NCI-H1436 treated with DMSO at 0.1 percent for 48 hours (cell line): ENCODE results near the gene HSBP1L1.
"Not testable (repeated sequence)": the region's sequence is repeated elsewhere in the genome, so short reads cannot be mapped to it uniquely, and the experiment has no call there.

Experiments used
- DNase-seq: peaks from one replicate; lab custom pipeline; 2025; lab: John Stamatoyannopoulos, UW

HSBP1L1 gene

DNA sequence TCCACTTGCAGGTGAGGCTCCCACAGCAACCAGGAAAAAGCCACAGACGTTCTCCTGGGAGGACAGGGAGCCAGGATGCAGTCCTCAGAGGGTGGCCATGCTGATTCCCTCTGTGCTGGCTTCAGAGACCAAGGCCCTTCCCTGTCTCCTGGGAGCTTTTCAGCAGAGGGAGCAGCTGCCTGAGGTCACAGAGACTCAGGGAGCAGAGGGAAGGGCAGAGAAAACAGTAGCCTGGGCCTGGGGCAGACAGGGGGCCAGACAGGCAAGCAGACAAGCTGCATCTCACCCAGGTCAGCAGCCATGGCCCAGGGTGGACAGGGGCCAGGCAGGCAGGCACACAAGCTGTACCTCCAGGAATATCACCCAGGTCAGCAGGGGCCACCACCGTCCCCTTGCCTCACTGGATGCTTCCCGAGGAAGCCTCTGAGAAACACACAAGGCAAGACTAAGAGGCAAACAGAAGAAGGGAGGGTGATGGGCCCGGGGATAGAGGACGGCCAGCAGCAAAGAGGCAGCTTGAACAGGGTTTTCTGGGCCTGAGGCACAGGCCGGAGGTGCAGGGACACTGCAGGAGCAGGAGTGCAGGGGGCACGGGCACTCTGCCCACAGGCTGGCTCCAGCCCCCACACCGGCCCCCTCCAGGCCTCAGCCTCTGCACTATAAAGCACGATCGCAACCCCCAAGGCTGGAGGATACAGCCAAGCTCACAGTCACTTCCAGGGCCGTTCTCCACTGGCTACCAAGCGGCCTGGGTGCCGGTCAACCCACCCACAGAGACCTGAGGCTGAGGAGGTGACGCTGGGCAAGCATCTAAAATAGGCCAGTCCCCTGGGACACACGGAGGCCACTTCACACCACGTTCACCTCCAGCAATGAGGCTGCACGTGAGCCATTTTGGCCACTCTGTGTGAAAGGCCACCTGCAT lies 19.1 kb upstream of the HSBP1L1 start:
- no peak for DNase-seq

DNA sequence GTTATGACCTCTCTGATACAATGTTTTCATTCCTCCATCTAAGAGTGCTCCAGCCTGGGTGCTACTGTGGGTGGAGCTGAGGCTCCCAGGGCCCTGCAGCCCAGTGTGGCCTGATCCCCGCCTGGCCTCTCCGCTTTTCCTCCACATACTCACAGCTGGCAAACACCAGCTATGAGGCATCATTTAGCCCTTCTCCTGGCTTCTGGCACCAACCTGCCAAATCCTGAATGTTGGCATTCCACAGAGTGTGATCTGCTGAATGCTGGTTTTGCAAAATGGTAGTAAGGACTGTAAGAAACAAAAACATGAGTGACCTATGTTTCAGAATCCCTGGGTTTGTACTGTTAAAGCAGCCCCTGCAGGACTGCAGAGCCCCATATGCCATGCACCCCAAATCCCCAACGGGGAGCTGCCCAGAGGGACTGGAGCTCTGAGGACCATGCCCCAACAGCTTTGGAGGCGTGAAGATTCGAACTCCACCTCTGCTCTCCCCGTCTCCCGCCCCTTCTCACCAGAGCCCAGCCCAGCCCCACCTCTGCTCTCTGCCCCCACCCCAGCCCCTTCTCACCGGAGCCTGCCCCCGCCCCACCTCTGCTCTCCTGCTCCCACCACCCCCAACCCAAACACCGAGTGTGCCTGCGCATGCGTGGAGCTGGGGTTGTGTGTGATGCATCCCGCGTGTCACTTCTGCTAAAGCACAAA lies 17.2 kb upstream of the HSBP1L1 start:
- no peak for DNase-seq

DNA sequence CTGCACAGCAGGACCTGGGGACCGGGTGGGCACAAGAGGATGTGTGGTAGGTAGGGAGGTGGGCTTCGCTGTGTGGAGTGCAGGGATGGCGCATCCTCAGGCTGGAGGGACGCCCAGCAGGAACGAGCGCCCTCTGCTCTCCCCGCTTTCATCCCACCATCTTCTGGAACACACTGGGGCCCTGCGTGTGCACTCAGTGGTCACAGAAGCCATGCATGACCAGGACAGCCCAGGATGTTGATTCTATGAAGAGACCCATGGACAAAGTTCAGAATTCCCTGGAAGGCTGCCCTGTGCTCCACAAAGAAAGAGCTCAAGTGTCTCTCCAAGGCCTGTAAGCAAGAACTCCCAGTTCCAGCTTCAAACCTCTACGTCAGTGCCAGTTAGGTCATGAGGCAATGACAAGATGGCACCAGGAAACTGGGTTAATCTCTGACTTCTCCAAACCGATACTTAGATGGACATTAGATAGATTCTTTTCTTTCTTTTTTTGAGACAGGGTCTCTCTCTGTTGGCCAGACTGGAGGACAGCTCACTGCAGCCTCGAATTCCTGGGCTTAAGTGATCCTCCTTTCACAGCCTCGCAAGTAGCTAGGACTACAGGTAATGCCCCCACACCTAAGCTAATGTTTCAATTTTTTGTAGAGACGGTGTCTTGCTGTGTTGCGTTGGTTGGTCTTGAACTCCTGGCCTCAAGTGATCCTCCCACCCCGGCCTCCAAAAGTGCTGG lies 16.4 kb upstream of the HSBP1L1 start:
- no peak for DNase-seq

DNA sequence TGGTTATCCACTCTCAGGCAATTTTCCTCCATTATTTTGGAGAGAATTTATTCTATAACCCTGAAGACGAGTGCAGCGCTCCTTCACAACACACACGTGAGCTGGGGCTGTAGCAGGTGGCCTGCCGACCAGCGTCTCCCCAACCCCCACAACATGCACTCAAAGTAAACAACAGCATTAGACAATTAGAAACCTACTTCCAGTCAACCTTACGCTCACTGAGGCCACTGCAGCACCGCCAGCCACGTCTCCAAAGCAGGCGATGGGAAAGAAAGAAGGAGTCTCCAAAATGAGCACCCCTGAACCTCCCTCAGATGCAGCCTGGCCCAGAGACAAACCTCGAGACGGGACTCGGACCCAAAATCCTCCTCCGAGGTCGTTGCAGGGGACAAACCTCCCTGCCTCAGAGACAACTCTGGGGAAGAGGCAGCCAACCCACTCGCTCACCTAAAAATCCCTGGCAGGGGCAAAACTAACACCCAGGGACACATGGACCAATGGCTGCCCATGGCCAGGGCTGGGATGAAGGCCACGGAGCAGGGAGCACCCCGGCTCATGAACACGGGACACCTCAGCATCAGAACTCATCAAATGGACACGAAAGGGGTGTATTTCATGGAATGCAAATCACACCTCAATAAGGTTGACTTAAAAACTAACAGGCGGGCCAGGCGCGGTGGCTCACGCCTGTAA lies 15.6 kb upstream of the HSBP1L1 start:
- no peak for DNase-seq

DNA sequence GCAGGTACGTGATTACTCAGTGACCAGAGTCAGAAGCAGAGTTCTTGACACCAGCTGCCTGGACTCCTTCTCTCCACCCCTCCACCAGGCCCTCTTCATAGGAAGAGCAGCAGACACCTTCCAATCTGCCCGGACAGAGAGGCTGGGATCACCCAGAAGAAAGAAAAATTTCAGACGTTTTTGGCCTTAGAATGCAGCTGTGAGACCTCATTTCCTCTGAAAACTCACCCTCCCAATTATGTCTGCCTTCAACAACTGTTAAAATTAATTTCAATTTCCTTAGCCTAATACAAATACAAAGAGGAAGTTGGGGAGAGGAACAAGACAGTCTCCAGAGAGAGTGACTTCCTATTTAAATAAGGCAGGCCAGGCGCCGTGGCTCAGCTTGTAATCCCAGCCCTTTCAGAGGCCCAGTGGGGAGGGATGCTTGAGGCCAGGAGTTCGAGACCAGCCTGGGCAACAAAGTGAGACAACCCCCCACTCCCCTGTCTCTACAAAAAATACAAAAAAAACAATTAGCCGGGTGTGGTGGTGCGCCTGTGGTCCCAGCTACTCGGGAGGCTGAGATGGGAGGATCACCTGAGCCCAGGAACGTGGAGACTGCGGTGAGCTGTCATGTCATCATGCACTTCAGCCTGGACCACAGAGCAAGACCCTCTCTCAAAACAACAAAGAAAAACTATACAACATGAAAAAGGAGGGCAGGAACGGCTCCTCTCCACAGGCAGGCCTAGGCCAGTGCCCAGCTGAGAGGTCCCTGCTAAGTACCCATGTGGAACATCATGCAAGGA lies 14.6 kb upstream of the HSBP1L1 start:
- DNase-seq = no peak

DNA sequence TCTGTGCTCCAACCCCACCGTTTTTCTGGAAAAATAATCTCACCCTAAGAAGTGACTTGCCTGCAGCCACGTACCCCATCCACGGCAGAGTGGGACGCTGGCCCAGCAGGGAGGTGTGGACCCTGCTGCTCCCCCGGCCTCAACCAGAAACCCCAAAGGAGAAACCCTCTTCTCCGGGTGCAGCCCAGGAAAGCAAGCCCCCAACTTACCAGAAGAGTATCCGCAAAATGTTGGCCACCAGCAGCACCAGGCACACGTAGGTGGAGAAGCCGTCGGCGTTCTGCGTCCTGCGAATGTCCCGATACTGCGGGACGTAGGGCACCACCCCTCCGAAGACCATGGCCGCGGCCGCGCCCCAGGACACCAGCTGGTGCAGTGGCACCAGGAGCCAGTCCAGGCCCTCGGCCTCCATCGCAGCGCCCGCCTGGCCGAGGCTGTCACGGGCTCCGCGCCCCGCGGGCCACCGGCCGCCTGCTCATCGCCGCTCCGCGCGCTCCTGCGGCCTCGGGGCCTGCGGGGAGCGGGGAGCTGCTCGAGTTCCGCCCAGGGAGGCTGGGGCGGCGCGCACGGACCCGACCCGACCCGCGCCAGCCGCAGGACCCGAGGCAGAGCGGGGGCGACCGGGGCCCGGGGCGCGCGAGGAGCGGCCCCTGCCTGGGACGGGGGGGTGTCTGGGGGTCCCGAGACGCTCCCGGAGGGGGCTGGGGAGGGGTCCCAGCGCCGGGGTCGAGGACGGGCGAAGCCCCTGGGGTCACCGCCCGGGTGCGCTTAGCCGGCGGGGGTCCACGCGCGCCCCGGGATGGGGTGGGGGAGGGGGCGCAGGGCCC lies 13.7 kb upstream of the HSBP1L1 start:
- DNase-seq = no peak

DNA sequence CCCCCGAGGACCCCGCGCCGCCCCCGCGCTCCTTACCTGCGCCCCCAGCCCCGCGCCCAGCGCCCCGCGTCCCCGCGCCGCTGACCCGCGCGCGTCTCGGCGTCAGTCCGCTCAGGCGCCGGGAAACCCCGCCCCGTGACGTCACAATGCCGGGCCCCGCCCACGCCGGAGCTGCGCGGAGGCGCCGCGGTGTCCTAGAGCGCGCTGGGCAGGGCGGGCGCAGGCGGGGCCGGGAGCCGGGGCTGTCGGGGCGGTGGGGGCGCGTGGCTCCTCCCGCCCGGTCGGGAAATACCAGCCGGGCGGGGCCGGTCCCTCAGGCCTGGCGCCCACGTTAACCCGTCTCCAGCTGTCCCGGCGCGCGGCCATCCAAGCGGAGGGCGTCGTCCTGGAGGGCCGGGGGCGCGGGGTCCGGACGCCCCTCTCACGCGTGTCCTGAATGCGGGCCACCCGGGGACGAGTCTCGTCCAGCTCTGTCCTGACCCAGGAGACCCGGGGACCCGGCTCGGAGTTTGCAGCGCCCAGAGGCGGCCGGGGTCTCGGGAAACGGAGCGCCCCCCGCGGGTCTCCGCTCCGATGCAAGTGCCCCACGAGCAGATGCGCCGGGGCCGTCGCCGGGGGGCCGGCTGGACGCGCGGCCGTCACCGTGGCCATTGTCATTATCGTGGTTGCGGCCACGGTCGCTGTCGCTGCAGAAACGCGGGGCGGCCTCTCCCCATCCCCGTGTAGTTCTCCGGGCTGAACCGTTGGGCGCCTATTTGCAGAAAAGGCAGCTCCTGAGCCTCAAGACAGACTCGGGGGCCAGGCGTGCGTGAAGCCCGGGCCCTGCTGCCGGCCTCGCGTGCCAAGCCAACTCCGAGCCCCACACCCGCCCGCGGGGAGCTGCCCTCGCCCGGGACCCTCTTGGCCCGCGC lies 12.6 kb upstream of the HSBP1L1 start, which contains the start of gene SLC66A2:
Gene SLC66A2 (minus strand): TSS at position 109 of the 911 bp plus-strand sequence. CDS start 727 bp downstream, outside the sequence.
- no peak for DNase-seq

DNA sequence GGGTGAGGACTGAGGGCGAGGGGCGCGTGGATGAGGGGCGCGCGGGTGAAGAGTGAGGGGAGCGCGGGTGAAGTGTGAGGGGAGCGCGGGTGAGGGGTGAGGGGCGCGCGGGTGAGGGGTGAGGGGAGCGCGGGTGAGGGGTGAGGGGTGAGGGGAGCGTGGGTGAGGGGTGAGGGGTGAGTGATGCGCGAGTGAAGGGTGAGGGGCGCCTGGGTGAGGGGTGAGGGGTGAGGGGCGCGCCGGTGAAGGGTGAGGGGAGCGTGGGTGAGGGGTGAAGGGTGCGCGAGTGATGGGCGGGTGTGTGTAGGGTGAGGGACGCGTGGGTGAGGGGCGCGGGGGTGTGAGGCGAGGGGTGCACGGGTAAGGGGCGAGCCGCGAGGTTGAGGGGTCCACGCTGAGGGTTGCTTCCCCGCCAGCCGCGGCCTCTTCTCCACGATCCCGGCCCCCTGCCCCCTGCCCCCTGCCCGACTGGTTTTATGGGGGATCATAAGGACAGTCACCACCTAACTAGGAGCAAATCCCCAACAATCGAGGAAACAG lies 11.9 kb upstream of the HSBP1L1 start:
- DNase-seq = no peak

DNA sequence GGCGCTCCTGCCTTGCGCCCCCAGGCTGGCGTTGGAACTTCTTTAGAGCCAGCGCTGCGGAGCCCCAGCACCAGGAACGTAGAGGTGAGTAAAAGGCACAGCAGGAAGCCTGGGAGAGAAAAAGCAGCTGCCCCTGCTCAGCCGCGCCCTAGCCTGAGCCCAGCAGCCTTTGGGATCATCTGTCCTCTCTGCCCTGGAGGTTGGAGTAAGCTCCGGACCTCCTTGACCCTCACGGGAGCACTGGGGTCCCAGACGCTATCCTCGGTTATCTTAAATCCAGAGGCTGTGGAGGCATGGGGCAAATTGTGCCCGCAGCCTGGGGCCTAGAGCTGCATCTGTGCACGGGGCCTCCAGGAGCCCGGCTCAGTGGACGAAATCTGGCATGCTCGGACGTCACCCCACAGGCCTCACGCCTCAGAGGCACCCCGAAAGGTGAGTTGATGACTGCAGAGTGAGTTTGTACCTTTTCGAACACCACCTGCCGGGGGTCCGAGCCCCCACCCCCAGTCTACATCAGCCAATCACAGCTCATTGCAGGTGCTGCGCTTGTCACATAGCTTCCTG lies 11.4 kb upstream of the HSBP1L1 start:
- no peak for DNase-seq

DNA sequence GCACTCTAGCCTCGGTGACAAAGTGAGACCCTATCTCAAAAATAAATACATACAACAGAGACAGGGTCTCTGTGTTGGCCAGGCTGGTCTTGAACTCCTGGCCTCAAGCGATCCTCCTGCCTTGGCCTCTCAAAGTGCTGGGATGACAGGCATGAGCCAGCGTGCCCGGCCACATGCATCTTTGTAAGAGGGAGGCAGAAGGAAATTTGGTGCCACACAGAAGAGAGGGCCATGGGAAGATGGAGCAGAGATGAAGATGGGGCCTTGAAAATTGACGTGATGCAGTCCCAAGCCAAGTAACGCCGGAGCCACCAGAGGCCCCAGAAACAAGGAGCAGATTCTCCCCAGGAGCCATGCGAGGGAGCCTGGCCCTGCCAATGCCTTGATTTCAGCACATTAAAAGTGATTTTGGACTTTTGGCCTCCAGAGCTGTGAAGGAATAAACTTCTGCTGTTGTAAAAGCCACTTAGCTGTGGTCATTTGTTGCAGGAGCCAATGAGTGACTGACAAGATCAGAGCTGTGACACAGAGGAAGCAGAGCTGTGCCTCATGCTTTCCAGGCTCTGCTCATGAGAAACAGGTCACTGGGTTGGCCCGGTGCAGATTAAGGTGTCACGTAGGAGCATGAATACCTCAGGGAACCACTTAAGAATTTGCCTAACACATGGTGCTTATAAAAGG lies 10.3 kb upstream of the HSBP1L1 start:
- DNase-seq = peak; percentile 20

DNA sequence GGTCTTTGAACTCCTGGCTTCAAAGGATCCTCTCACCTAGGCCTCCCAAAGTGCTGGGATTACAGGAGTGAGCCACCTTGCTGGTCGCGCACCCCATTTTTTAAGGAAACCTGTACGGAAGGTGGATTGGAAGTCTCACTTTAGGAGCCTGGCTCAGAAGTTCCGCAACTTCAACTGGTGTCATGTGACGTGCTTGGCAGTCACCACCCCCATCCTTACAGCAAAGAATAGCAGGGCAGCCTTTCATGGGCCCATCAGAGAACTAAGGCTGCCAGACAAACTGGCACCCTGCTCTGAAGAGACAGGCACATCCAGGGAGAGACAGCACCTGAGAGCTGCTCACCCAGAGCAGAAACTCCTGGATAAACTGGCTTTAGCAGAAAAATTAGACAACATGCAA lies 9.7 kb upstream of the HSBP1L1 start:
- no peak for DNase-seq

DNA sequence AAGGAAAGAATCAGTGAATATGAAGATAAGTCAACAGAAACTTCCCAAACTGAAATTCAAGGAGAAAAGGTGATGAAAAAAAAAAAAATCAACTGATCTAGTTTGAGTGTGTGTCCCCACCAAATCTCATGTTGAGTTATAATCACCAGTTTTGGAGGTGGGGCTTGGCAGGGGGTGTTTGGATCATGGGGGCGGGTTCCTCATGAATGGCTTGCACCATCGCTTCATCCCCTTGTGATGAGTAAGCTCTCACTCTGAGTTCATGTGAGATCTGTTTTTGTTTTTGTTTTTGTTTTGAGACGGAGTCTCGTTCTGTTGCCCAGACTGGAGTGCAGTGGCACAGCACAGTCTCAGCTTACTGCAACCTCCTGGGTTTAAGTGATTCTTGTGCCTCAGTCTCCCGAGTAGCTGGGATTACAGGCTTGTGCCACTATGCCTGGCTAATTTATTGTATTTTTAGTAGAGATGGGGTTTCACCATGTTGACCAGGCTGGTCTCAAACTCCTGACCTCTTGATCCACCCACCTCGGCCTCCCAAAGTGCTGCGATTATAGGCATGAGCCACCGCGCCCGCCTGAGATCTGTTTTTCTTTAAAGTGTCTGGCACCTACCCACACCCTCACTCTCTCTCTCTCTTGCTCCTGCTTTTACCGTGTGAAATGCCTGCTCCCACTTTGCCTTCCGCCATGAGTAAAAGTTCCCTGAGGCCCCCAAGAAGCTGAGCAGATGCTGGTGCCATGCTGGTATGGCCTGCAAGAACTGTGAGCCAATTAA lies 9.0 kb upstream of the HSBP1L1 start:
- DNase-seq = no peak

DNA sequence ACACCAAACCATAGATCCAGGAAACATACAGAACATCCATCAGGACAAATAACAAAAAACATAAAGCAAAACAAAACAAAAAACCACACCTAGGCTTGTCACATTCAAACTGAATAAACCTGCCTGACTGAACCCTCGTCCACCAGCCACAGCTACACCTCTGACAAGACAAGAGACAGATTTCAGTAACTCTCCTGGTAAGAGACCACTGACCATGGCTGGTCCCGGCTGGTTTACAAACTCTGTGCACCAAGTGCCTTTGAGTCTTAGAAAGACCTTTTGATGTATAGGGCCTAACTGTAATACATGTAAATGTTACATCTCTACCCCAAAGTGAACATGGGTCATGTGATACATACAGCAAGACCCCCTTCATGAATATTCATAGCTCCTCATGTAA lies 8.2 kb upstream of the HSBP1L1 start:
- DNase-seq = no peak

DNA sequence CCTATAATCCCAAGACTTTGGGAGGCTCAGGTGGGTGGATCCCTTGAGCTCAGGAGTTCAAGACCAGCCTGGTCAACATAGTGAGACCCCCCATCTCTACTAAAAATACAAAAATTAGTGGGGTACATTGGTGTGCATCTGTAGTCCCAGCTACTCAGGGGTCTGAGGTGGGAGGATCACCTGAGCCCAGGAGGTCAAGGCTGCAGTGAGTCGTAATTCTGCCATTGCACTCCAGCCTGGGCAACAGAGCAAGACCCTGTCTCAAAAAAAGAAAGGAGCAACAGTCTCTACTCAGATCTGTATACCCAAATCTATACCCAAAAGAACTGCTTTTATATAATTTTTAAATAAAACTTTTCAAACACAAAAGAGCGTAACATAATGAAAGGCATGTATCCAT lies 5.5 kb upstream of the HSBP1L1 start:
- DNase-seq = no peak

DNA sequence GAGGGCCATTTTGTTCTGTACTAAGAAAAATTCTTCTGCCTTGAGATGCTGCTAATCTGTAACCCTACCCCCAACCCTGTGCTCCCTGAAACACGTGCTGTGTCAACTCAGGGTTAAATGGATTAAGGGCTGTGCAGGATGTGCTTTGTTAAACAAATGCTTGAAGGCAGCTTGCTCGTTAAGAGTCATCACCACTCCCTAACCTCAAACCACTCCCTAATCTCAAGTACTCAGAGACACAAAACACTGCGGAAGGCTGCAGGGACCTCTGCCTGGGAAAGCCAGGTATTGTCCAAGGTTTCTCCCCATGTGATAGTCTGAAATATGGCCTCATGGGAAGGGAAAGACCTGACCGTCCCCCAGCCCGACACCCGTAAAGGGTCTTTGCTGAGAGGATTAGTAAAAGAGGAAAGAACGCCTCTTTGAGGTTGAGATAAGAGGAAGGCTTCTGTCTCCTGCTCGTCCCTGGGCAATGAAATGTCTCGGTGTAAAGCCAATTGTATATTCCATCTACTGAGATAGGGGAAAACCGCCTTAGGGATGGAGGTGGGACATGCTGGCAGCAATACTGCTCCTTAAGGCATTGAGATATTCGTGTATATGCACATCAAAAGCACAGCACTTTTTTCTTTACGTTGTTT lies 4.2 kb upstream of the HSBP1L1 start:
- not testable (repeated sequence) for DNase-seq

DNA sequence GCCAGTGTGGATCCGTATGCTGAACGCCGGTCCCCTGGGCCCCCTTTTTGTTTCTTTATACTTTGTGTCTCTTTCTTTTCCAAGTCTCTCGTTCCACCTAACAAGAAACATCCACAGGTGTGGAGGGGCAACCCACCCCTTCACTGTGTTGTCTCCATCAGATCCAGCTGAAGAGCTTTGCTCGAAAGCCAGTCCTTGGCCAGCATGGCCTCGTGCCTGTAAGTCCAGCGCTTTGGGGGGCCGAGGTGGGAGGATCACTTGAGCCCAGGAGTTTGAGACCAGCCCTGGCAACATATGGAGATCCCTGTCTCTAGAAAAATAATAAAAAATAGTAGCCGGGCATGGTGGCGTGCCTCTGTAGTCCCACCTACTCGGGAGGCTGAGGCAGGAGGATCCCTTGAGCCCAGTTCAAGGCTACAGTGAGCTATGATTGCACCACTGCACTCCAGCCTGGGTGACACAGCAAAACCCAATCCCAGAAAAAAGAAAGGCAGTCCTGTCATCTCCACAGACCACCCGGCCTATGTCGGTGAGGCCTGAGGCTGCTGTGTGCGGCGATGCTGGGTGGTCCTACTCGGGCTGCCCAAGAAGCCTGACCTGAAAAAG lies 3.4 kb upstream of the HSBP1L1 start:
- no peak for DNase-seq
